D721Med (cell line): ENCODE results near the gene RBM43.

Source experiments
- DNase-seq: peaks from one replicate; pipeline ENCODE4 v3.0.0; 2011; ENCODE audit warnings: low spot score; ENCODE audit not compliant: insufficient read length
- FAIRE-seq: peaks from 2 replicates; lab custom pipeline; 2011; peaks lifted over from hg19 to GRCh38; lab: Jason Lieb, UNC
- CTCF ChIP-seq: IDR thresholded peaks from 2 replicates; pipeline ENCODE4 v1.5.1; 2012; ENCODE audit warnings: mild to moderate bottlenecking, control low read depth; ENCODE audit not compliant: insufficient read depth; ENCODE audit errors: missing control alignments

RBM43 gene

GRCh38 chr2:151282401-151282800 lies 20.7 kb upstream of the RBM43 start:
- FAIRE-seq (no peak), DNase-seq (no peak)
- TF ChIP-seq CTCF: no peak

GRCh38 chr2:151280271-151280670 lies 18.6 kb upstream of the RBM43 start:
- DNase-seq: no peak
- no peak for TF ChIP-seq CTCF

GRCh38 chr2:151278487-151278886 lies 16.8 kb upstream of the RBM43 start:
- no peak for FAIRE-seq
- TF ChIP-seq CTCF: no peak
- no peak for DNase-seq

More at GRCh38 chr2:151280271-151280670, 18.6 kb upstream of the RBM43 start:
- FAIRE-seq: no peak

GRCh38 chr2:151277067-151277466 lies 15.4 kb upstream of the RBM43 start:
- no peak for TF ChIP-seq CTCF
- FAIRE-seq: no peak
- DNase-seq: no peak

- TF ChIP-seq CTCF: no peak
- FAIRE-seq: no peak
Observed at GRCh38 chr2:151275291-151275690, 13.6 kb upstream of the RBM43 start.

GRCh38 chr2:151271824-151272223 lies 10.2 kb upstream of the RBM43 start:
- no peak for TF ChIP-seq CTCF
- FAIRE-seq: no peak

More at GRCh38 chr2:151275291-151275690, 13.6 kb upstream of the RBM43 start:
- DNase-seq: no peak

GRCh38 chr2:151269798-151270568 lies 8.3 kb upstream of the RBM43 start:
- DNase-seq: no peak
- TF ChIP-seq CTCF: no peak
- no peak for FAIRE-seq

More at GRCh38 chr2:151271824-151272223, 10.2 kb upstream of the RBM43 start:
- no peak for DNase-seq
